ENCODE data around the gene TIMM10.

The TIMM10 gene

GRCh38 chr11:57546451-57546850 is 15.9 kb upstream of the TIMM10 start:
- Histone ChIP-seq H3K79me2 (ENCODE audit: insufficient read depth, low read length) (no peaks in the 10 kb centered on the region), H3K9ac (ENCODE audit: low read length) (no peak overlapping the region), H3K4me1 (ENCODE audit: insufficient read depth, low read length, severe bottlenecking) (no peaks in the 10 kb centered on the region), H3K9me3 (ENCODE audit: low read length) (no peaks in the 10 kb centered on the region), H3K27ac (ENCODE audit: low read depth, low read length, poor library complexity, severe bottlenecking) (no peak overlapping the region), H3F3A (ENCODE audit: insufficient read depth, low read length) (no peaks in the 10 kb centered on the region), H3K4me3 (ENCODE audit: low read depth, low read length, poor library complexity, severe bottlenecking) (no peak overlapping the region), H2AFZ (ENCODE audit: low read length) (no peak overlapping the region), H3K27me3 (ENCODE audit: insufficient read depth, low read length) (no peaks in the 10 kb centered on the region), H3K9me2 (ENCODE audit: low read depth, low read length) (no peaks in the 10 kb centered on the region), H4K20me1 (ENCODE audit: insufficient read depth, low read length) (no peaks in the 10 kb centered on the region), H3K4me2 (ENCODE audit: low read length) (no peak overlapping the region), H3K36me3 (ENCODE audit: insufficient read depth, low read length) (peaks cover 9% of the 10 kb centered on the region; the same call in 1 of the 2 replicates)
- no peak for TF ChIP-seq CTCF (IDR thresholded peaks at IDR 0.05; ENCODE audit: low read length)
- no peak for TF ChIP-seq EZH2 (IDR thresholded peaks at IDR 0.05; ENCODE audit: borderline replicate concordance, low read length)

- H3K4me3 ChIP-seq (ENCODE audit: low read depth, low read length, poor library complexity, severe bottlenecking), result no peak overlapping the region
- no peaks in the 10 kb centered on the region for H3K9me3 ChIP-seq (ENCODE audit: low read length)
- no peak for TF ChIP-seq EZH2 (IDR thresholded peaks at IDR 0.05; ENCODE audit: borderline replicate concordance, low read length)
- TF ChIP-seq CTCF (IDR thresholded peaks at IDR 0.05; ENCODE audit: low read length), result no peak
- no peak overlapping the region for H3K9ac ChIP-seq (ENCODE audit: low read length)
- H3K4me1 ChIP-seq (ENCODE audit: insufficient read depth, low read length, severe bottlenecking), result no peaks in the 10 kb centered on the region
- no peak overlapping the region for H3K4me2 ChIP-seq (ENCODE audit: low read length)
- no peaks in the 10 kb centered on the region for H3F3A ChIP-seq (ENCODE audit: insufficient read depth, low read length)
- no peaks in the 10 kb centered on the region for H4K20me1 ChIP-seq (ENCODE audit: insufficient read depth, low read length)
- H3K27ac ChIP-seq (ENCODE audit: low read depth, low read length, poor library complexity, severe bottlenecking), result no peak overlapping the region
- no peaks in the 10 kb centered on the region for H3K9me2 ChIP-seq (ENCODE audit: low read depth, low read length)
- no peaks in the 10 kb centered on the region for H3K79me2 ChIP-seq (ENCODE audit: insufficient read depth, low read length)
- H3K36me3 ChIP-seq (ENCODE audit: insufficient read depth, low read length), result peaks cover 7% of the 10 kb centered on the region; the same call in 1 of the 2 replicates
- H2AFZ ChIP-seq (ENCODE audit: low read length), result no peak overlapping the region
- H3K27me3 ChIP-seq (ENCODE audit: insufficient read depth, low read length), result no peaks in the 10 kb centered on the region
Measured at GRCh38 chr11:57545883-57546282, 15.3 kb upstream of the TIMM10 start.

- Histone ChIP-seq H3K4me2 (ENCODE audit: low read length) (no peak overlapping the region), H3K27me3 (ENCODE audit: insufficient read depth, low read length) (no peaks in the 10 kb centered on the region), H3K27ac (ENCODE audit: low read depth, low read length, poor library complexity, severe bottlenecking) (no peak overlapping the region), H3K9me2 (ENCODE audit: low read depth, low read length) (no peaks in the 10 kb centered on the region), H2AFZ (ENCODE audit: low read length) (no peak overlapping the region), H3K79me2 (ENCODE audit: insufficient read depth, low read length) (no peaks in the 10 kb centered on the region), H3K4me1 (ENCODE audit: insufficient read depth, low read length, severe bottlenecking) (no peaks in the 10 kb centered on the region), H3K36me3 (ENCODE audit: insufficient read depth, low read length) (no peaks in the 10 kb centered on the region), H3K4me3 (ENCODE audit: low read depth, low read length, poor library complexity, severe bottlenecking) (no peak overlapping the region), H3F3A (ENCODE audit: insufficient read depth, low read length) (no peaks in the 10 kb centered on the region), H4K20me1 (ENCODE audit: insufficient read depth, low read length) (no peaks in the 10 kb centered on the region), H3K9ac (ENCODE audit: low read length) (no peak overlapping the region), H3K9me3 (ENCODE audit: low read length) (no peaks in the 10 kb centered on the region)
- TF ChIP-seq EZH2 (IDR thresholded peaks at IDR 0.05; ENCODE audit: borderline replicate concordance, low read length) (no peak), CTCF (IDR thresholded peaks at IDR 0.05; ENCODE audit: low read length) (no peak)
Measured at GRCh38 chr11:57544566-57544965, 14.0 kb upstream of the TIMM10 start.
